Measurements from ENCODE around the gene ZNF518A.

Gene ZNF518A

GRCh38 chr10:96090463-96090800 is 39.7 kb upstream of the ZNF518A start (continued):
- 0 out of 2 replicates have a peak, but pooled peaks have one; percentile 10 for TF ChIP-seq PRDM2 (tag by site-specific recombination; IDR thresholded peaks at IDR 0.05; ENCODE audit: borderline replicate concordance)
- TF ChIP-seq ZNF174 (tag by site-specific recombination; IDR thresholded peaks at IDR 0.05), result no peak
- TF ChIP-seq ZXDB (tag by site-specific recombination; IDR thresholded peaks at IDR 0.05), result no peak
- no peak for TF ChIP-seq ZNF16 (tag by site-specific recombination; IDR thresholded peaks at IDR 0.05; ENCODE audit: low read depth)
- TF ChIP-seq ZNF350 (tag by site-specific recombination; IDR thresholded peaks at IDR 0.05), result no peak
- TF ChIP-seq ZNF837 (tag by site-specific recombination; IDR thresholded peaks at IDR 0.05), result no peak
- no peak for TF ChIP-seq ZNF596 (tag by site-specific recombination; IDR thresholded peaks at IDR 0.05)
- no peak for TF ChIP-seq ZBTB49 (tag by site-specific recombination; IDR thresholded peaks at IDR 0.05; ENCODE audit: low read depth)
- TF ChIP-seq SCRT2 (tag by site-specific recombination; IDR thresholded peaks at IDR 0.05), result no peak
- no peak for TF ChIP-seq PBX3 (CRISPR knock-in tag; IDR thresholded peaks at IDR 0.05)
- no peak for TF ChIP-seq ZNF19 (tag by site-specific recombination; IDR thresholded peaks at IDR 0.05; ENCODE audit: low read depth)
- no peak for TF ChIP-seq GLI4 (tag by site-specific recombination; IDR thresholded peaks at IDR 0.05)
- peak; percentile 3 for TF ChIP-seq SETDB1 (IDR thresholded peaks at IDR 0.05; ENCODE audit: insufficient read length, low read length)
- TF ChIP-seq BCL11A (tag by site-specific recombination; IDR thresholded peaks at IDR 0.05; ENCODE audit: low read depth), result no peak
- peak; percentile 3; the same call in 1 of the 2 replicates for TF ChIP-seq ZNF610 (tag by site-specific recombination; IDR thresholded peaks at IDR 0.05; ENCODE audit: borderline replicate concordance)
- no peak for TF ChIP-seq ZNF654 (tag by site-specific recombination; IDR thresholded peaks at IDR 0.05; ENCODE audit: low read depth)
- TF ChIP-seq ZBTB10 (tag by site-specific recombination; IDR thresholded peaks at IDR 0.05), result no peak
- TF ChIP-seq ZNF624 (tag by site-specific recombination; IDR thresholded peaks at IDR 0.05), result no peak
- TF ChIP-seq ZNF274 (IDR thresholded peaks at IDR 0.05; ENCODE audit: low read length), result no peak
- no peak for TF ChIP-seq ZNF274 (tag by site-specific recombination; IDR thresholded peaks at IDR 0.05; ENCODE audit: borderline replicate concordance)
- no peak for TF ChIP-seq KLF7 (tag by site-specific recombination; IDR thresholded peaks at IDR 0.05; ENCODE audit: borderline replicate concordance)
- TF ChIP-seq ATF2 (tag by site-specific recombination; IDR thresholded peaks at IDR 0.05; ENCODE audit: low read depth), result no peak
- 0 out of 2 replicates have a peak, but pooled peaks have one; percentile 65 for TF ChIP-seq ZNF335 (tag by site-specific recombination; conservative IDR thresholded peaks at IDR 0.05)
- TF ChIP-seq PRDM6 (tag by site-specific recombination; IDR thresholded peaks at IDR 0.05), result no peak
- TF ChIP-seq ZNF560 (tag by site-specific recombination; IDR thresholded peaks at IDR 0.05; ENCODE audit: borderline replicate concordance), result no peak
- TF ChIP-seq ZNF214 (tag by site-specific recombination; IDR thresholded peaks at IDR 0.05; ENCODE audit: borderline replicate concordance), result no peak

Measured in HEK293 (cell line).